ENCODE results near the gene RPP38. TPM values are rescaled to one million over a fixed set of nuclear protein-coding genes. Genes with fewer than 3 reads are reported as not detected.

RPP38 gene
- 14.2 TPM for total RNA-seq

- DNase-seq (ENCODE audit: low spot score) (peak; percentile 99), ATAC-seq (peak; percentile 99)
- intact Hi-C loops (cut with DNase I): no loop called here
Measured at GRCh38 chr10:15097011-15097812, at the start of gene RPP38. Gene RPP38, plus strand, starts transcription at chr10:15097355. Its CDS starts 5,960 bp downstream, at chr10:15103315.

GRCh38 chr10:15049533-15049932 is 47.6 kb upstream of the RPP38 start:
- intact Hi-C loops (cut with DNase I): no loop called here
- ATAC-seq: no peak
- no peak for DNase-seq (ENCODE audit: low spot score)

- intact Hi-C loops (cut with DNase I): no loop called here
Measured at GRCh38 chr10:15052121-15052520, 45.0 kb upstream of the RPP38 start.

GRCh38 chr10:15053061-15053460 is 44.1 kb upstream of the RPP38 start:
- intact Hi-C loops (cut with DNase I): no loop called here
- ATAC-seq: no peak

More at GRCh38 chr10:15052121-15052520, 45.0 kb upstream of the RPP38 start:
- DNase-seq (ENCODE audit: low spot score): no peak
- no peak for ATAC-seq

GRCh38 chr10:15058689-15059088 is 38.5 kb upstream of the RPP38 start:
- ATAC-seq: no peak
- intact Hi-C loops (cut with DNase I): no loop called here
- DNase-seq (ENCODE audit: low spot score): no peak

More at GRCh38 chr10:15053061-15053460, 44.1 kb upstream of the RPP38 start:
- no peak for DNase-seq (ENCODE audit: low spot score)

GRCh38 chr10:15059914-15060313 is 37.2 kb upstream of the RPP38 start:
- ATAC-seq (no peak), DNase-seq (ENCODE audit: low spot score) (no peak)
- intact Hi-C loops (cut with DNase I): no loop called here

GRCh38 chr10:15060638-15061037 is 36.5 kb upstream of the RPP38 start:
- no peak for ATAC-seq
- no peak for DNase-seq (ENCODE audit: low spot score)
- intact Hi-C loops (cut with DNase I): no loop called here

GRCh38 chr10:15067154-15067553 is 30.0 kb upstream of the RPP38 start:
- ATAC-seq: no peak
- DNase-seq (ENCODE audit: low spot score): no peak
- intact Hi-C loops (cut with DNase I): no loop called here

GRCh38 chr10:15068802-15069201 is 28.4 kb upstream of the RPP38 start:
- no peak for DNase-seq (ENCODE audit: low spot score)
- no peak for ATAC-seq
- intact Hi-C loops (cut with DNase I): no loop called here

GRCh38 chr10:15069230-15069629 is 27.9 kb upstream of the RPP38 start:
- ATAC-seq: no peak
- intact Hi-C loops (cut with DNase I): no loop called here
- DNase-seq (ENCODE audit: low spot score): no peak

GRCh38 chr10:15072358-15072757 is 24.8 kb upstream of the RPP38 start:
- no peak for DNase-seq (ENCODE audit: low spot score)
- no peak for ATAC-seq
- intact Hi-C loops (cut with DNase I): no loop called here

- intact Hi-C loops (cut with DNase I): no loop called here
Measured at GRCh38 chr10:15075421-15075820, 21.7 kb upstream of the RPP38 start.

GRCh38 chr10:15083674-15084501 is 13.3 kb upstream of the RPP38 start:
- ATAC-seq: peak; percentile 17
- intact Hi-C loops (cut with DNase I): no loop called here
- no peak for DNase-seq (ENCODE audit: low spot score)

More at GRCh38 chr10:15075421-15075820, 21.7 kb upstream of the RPP38 start:
- no peak for ATAC-seq
- no peak for DNase-seq (ENCODE audit: low spot score)

- DNase-seq (ENCODE audit: low spot score): no peak
- intact Hi-C loops (cut with DNase I): no loop called here
- ATAC-seq: peak; percentile 86
Measured at GRCh38 chr10:15084502-15084922, 12.6 kb upstream of the RPP38 start.

- intact Hi-C loops (cut with DNase I): no loop called here
- ATAC-seq (peak; percentile 91), DNase-seq (ENCODE audit: low spot score) (peak; percentile 79)
Measured at GRCh38 chr10:15088428-15089261, 8.5 kb upstream of the RPP38 start, which contains the start of gene ACBD7. Gene ACBD7, minus strand, starts transcription at chr10:15088776. Its CDS starts 48 bp downstream, at chr10:15088728.

- ATAC-seq (no peak), DNase-seq (ENCODE audit: low spot score) (no peak)
- intact Hi-C loops (cut with DNase I): no loop called here
Measured at GRCh38 chr10:15091418-15091817, 5.7 kb upstream of the RPP38 start.

- ATAC-seq (no peak), DNase-seq (ENCODE audit: low spot score) (no peak)
- intact Hi-C loops (cut with DNase I): no loop called here
Measured at GRCh38 chr10:15092855-15093408, 4.2 kb upstream of the RPP38 start.

GRCh38 chr10:15096661-15097010 is 519 bp upstream of the RPP38 start:
- DNase-seq (ENCODE audit: low spot score): no peak
- intact Hi-C loops (cut with DNase I): no loop called here
- ATAC-seq: peak; percentile 7

GRCh38 chr10:15099886-15100285 is 2.7 kb downstream of the RPP38 start:
- ATAC-seq: no peak
- intact Hi-C loops (cut with DNase I): no loop called here
- no peak for DNase-seq (ENCODE audit: low spot score)

Data from sciatic nerve (tissue), 2 donors.